Gastroesophageal sphincter (tissue), 4 donors: ENCODE measurements around the gene KRTAP4-6. TPM values are rescaled to one million over a fixed set of nuclear protein-coding genes. Genes with fewer than 3 reads are reported as not detected.
"Not testable (repeated sequence)": the region's sequence is repeated elsewhere in the genome, so short reads cannot be mapped to it uniquely, and the experiment has no call there.

Experiments
- ATAC-seq: fragments of 150-250 bp; one replicate; pipeline ENCODE4 v1.9.1; 2016; ENCODE audit warnings: mild to moderate bottlenecking, moderate library complexity
- H3K27ac ChIP-seq, 4 donors: fragments of 200-600 bp; sonication (generic) in 3 of 4; 1 replicate in 3 of 4; 2 replicates in 1 of 4; pipeline ENCODE4 v1.5.1; 2016 to 2019
- H3K27me3 ChIP-seq: fragments of 200-600 bp; sonication (generic); one replicate; pipeline ENCODE4 v1.5.1; 2019
- H3K36me3 ChIP-seq, 2 donors: fragments of 200-600 bp; sonication (generic); one replicate each; pipeline ENCODE4 v1.5.1; 2019; ENCODE audit warnings: control low read depth in 1 of 2
- H3K4me1 ChIP-seq, 3 donors: fragments of 200-600 bp; sonication (generic); 1 replicate in 2 of 3; 2 replicates in 1 of 3; pipeline ENCODE4 v1.5.1; 2016 to 2019; ENCODE audit warnings: control low read depth in 2 of 3
- H3K4me3 ChIP-seq, 2 donors: fragments of 200-600 bp; sonication (generic); one replicate each; pipeline ENCODE4 v1.5.1; 2019; ENCODE audit warnings: mild to moderate bottlenecking in 1 of 2, moderate library complexity in 1 of 2
- H3K9me3 ChIP-seq, 3 donors: fragments of 200-600 bp; sonication (generic); one replicate each; pipeline ENCODE4 v1.5.1; 2017 to 2019; ENCODE audit warnings: control low read depth in 2 of 3
- EP300 ChIP-seq: sonication (generic); formaldehyde crosslinking; IDR thresholded peaks from one replicate; pipeline ENCODE4 v1.6.1; 2017; ENCODE audit warnings: antibody characterized with exemption, mild to moderate bottlenecking
- POLR2A ChIP-seq, 2 donors: fragments of 450-650 bp; IDR thresholded peaks; one replicate each; pipeline ENCODE4 v1.6.1; 2017; ENCODE audit warnings: antibody characterized with exemption in 2 of 2, mild to moderate bottlenecking in 2 of 2, moderate library complexity in 1 of 2
- POLR2AphosphoS5 ChIP-seq: sonication (generic); formaldehyde crosslinking; IDR thresholded peaks from one replicate; pipeline ENCODE4 v1.6.1; 2017; ENCODE audit warnings: antibody characterized with exemption
- WGBS, 2 donors: methylation state at CpG; one replicate each; pipeline ENCODE4 v1.1.5; 2018; ENCODE audit warnings: low coverage in 1 of 2; 5-methylcytosine and 5-hydroxymethylcytosine counted together
- total RNA-seq, 4 donors: library from RNA; depleted of rRNA; stranded (reverse); fragments of >200 nt; gene quantifications; one replicate each; pipeline ENCODE4 v1.1.0, GENCODE V29; 2016
- TF ChIP-seq, protein P1 (sequence below), 4 experiments: fragments of 200-600 bp in 2 of 4; fragments of 450-650 bp in 2 of 4; sonication (generic) in 1 of 4; IDR thresholded peaks; one replicate each; pipeline ENCODE4 v1.5.1; 2017 to 2019; ENCODE audit warnings: antibody characterized with exemption in 4 of 4, mild to moderate bottlenecking in 2 of 4, moderate library complexity in 2 of 4

The KRTAP4-6 gene
- total RNA-seq, 4 donors from 2014 or later, result not detected

DNA sequence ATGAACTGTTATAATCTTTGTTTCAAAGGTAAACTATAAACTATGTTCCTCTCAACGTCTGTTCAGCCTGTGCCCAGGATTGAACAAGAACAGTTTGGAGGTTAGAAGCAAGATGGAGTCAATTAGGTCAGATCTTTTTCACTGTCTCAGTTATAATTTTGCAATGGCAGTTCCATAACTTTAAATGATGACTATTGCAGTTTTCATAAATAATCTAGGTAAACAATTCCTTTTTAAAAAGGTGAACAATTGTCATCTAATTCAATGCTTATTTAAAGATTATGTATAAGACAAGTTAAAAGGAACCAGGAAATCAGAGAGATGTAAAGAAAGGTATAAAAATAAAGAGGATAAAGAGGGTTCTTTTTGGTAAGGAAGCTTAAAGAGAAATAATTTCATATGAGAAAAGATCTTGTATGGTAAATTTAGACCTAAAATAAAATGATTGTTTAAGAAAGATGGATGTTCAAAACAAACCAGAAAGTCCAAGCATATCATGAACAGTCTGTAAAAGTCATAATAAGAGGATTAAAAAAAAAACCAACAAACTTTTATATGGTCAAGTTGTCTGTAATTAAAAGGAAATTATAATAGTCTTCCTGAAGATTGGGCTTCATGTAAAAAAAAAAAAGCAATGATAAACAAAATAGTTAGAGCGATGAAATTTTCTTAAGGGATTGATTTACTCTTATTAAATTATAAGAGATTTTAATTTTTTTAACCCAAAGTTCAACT lies 29.0 kb downstream of the KRTAP4-6 start:
- no peaks in the 10 kb centered on the region for H3K4me1 ChIP-seq
- no peak overlapping the region for H3K4me3 ChIP-seq
- no peaks in the 10 kb centered on the region for H3K9me3 ChIP-seq
- TF ChIP-seq EP300 (no peak), POLR2AphosphoS5 (no peak), POLR2A (IDR thresholded peaks at IDR 0.05) (no peak)
- TF ChIP-seq, protein P1, sequence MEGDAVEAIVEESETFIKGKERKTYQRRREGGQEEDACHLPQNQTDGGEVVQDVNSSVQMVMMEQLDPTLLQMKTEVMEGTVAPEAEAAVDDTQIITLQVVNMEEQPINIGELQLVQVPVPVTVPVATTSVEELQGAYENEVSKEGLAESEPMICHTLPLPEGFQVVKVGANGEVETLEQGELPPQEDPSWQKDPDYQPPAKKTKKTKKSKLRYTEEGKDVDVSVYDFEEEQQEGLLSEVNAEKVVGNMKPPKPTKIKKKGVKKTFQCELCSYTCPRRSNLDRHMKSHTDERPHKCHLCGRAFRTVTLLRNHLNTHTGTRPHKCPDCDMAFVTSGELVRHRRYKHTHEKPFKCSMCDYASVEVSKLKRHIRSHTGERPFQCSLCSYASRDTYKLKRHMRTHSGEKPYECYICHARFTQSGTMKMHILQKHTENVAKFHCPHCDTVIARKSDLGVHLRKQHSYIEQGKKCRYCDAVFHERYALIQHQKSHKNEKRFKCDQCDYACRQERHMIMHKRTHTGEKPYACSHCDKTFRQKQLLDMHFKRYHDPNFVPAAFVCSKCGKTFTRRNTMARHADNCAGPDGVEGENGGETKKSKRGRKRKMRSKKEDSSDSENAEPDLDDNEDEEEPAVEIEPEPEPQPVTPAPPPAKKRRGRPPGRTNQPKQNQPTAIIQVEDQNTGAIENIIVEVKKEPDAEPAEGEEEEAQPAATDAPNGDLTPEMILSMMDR (IDR thresholded peaks at IDR 0.05), result no peak
- no peak for ATAC-seq
- H3K36me3 ChIP-seq, result no peaks in the 10 kb centered on the region
- peaks cover 21% of the 10 kb centered on the region for H3K27me3 ChIP-seq
- H3K27ac ChIP-seq, result no peak overlapping the region
- 77 to 81% methylated on average over 2 of the region's 2 CpGs for WGBS, 2 donors

GRCh38 chr17:41108728-41109386 lies 31.5 kb downstream of the KRTAP4-6 start:
- H3K36me3 ChIP-seq, H3K27ac ChIP-seq, H3K9me3 ChIP-seq, ATAC-seq, H3K4me3 ChIP-seq, H3K4me1 ChIP-seq: not testable (repeated sequence)
- peaks cover 22% of the 10 kb centered on the region for H3K27me3 ChIP-seq
- WGBS, 2 donors, result 0 to 17% methylated on average over 1 of the region's 1 CpG

DNA sequence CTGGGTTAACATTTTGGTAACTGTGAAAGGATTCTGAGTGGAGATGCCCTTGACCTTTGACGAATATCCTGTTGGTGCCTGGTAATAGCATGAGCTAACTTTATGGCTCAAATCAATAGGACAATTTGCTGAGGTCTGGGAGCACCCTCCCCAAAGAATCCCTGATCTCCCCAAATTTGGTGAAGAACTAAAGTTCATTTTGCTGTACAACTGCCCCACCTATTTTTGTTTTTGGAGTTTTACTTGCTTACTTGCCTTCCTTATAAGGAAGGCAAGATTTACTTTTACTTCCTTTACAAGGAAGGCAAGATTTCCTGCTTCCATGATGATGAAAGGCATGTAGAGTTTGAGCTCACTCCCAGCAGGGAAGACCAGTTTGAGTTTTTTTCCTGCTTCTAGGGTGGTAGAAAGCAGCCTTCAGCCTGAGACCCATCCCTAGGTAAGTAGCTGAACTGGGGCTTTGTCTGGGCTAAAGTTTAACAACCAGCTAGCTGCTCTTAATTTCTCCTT lies 32.3 kb downstream of the KRTAP4-6 start:
- ATAC-seq, result no peak
- H3K27me3 ChIP-seq, result peaks cover 22% of the 10 kb centered on the region
- no peak overlapping the region for H3K27ac ChIP-seq
- whole genome bisulfite sequencing, 2 donors, result 72% methylated on average over 1 of the region's 1 CpG; no CpG with 5 or more reads in 1 of the 2 donors
- H3K4me1 ChIP-seq, result no peaks in the 10 kb centered on the region
- no peaks in the 10 kb centered on the region for H3K9me3 ChIP-seq
- no peaks in the 10 kb centered on the region for H3K36me3 ChIP-seq
- no peak overlapping the region for H3K4me3 ChIP-seq
- TF ChIP-seq, protein P1 (IDR thresholded peaks at IDR 0.05), result no peak
- TF ChIP-seq EP300 (no peak), POLR2AphosphoS5 (no peak), POLR2A (IDR thresholded peaks at IDR 0.05) (no peak)

DNA sequence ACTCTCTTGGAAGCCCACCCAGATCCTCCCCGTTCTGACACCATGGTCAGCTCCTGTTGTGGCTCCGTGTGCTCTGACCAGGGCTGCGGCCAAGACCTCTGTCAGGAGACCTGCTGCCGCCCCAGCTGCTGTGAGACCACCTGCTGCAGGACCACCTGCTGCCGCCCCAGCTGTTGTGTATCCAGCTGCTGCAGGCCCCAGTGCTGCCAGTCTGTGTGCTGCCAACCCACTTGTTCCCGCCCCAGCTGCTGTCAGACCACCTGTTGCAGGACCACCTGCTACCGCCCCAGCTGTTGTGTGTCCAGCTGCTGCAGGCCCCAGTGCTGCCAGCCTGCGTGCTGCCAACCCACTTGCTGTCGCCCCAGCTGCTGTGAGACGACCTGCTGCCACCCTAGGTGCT lies 35.0 kb downstream of the KRTAP4-6 start, which contains the start of gene KRTAP4-9:
Gene KRTAP4-9 (plus strand): TSS at position 43 of the 400 bp plus-strand sequence. CDS start 0 bp downstream, at position 43.
- H3K9me3 ChIP-seq, H3K4me1 ChIP-seq, H3K27ac ChIP-seq, H3K4me3 ChIP-seq, H3K36me3 ChIP-seq, ATAC-seq: not testable (repeated sequence)
- 54% methylated on average over 6 of the region's 10 CpGs; no CpG with 5 or more reads in 1 of the 2 donors for WGBS, 2 donors
- peaks cover 30% of the 10 kb centered on the region for H3K27me3 ChIP-seq

- ATAC-seq, H3K27ac ChIP-seq, H3K36me3 ChIP-seq, H3K9me3 ChIP-seq, H3K4me1 ChIP-seq, H3K4me3 ChIP-seq: not testable (repeated sequence)
- 25 to 50% methylated on average over 2 of the region's 2 CpGs for WGBS, 2 donors
- H3K27me3 ChIP-seq, result peaks cover 35% of the 10 kb centered on the region
These were observed 35.8 kb downstream of the KRTAP4-6 start for GRCh38 chr17:41104386-41105038.

DNA sequence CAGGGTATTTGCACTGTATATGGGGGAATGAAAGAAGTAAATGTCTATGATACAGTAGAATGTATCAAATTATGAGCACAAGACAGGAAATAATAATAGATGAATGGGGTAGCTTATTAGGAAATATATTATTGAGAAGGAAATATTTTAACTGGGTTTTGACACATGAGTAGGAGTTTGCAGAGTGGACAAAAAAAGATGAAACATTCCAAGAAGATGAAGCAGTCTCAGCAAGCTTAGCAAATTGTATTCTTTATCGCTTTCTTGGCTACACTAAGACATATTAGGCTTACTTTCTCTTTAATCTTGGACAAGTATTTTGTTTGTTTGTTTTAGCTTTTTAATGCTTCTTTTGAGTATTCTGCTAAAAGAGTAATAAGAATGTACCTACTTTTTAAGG lies 36.4 kb downstream of the KRTAP4-6 start:
- no peak overlapping the region for H3K27ac ChIP-seq
- no peak for ATAC-seq
- TF ChIP-seq, protein P1 (IDR thresholded peaks at IDR 0.05), result no peak
- no peak for TF ChIP-seq POLR2A (IDR thresholded peaks at IDR 0.05)
- no peak for TF ChIP-seq POLR2AphosphoS5
- no peak for TF ChIP-seq EP300
- H3K27me3 ChIP-seq, result peaks cover 38% of the 10 kb centered on the region
- no peaks in the 10 kb centered on the region for H3K36me3 ChIP-seq
- WGBS, 2 donors, result 80 to 81% methylated on average over 1 of the region's 1 CpG
- no peaks in the 10 kb centered on the region for H3K9me3 ChIP-seq
- no peak overlapping the region for H3K4me3 ChIP-seq
- H3K4me1 ChIP-seq, result no peaks in the 10 kb centered on the region
